ENCODE results near the gene ABHD5. TPM values are rescaled to one million over a fixed set of nuclear protein-coding genes. Genes with fewer than 3 reads are reported as not detected.

The ABHD5 gene
- total and polyA plus RNA-seq, 12 donors: 6.1 to 43.4 (median 21.9) TPM

GRCh38 chr3:43729707-43730414 lies 39.1 kb downstream of the ABHD5 start:
- WGBS, 4 donors: 86 to 100% (median 98%) methylated on average over 1 of the region's 1 CpG
- intact Hi-C loops (cut with DNase I): no loop called here

GRCh38 chr3:43732747-43733425 lies 42.1 kb downstream of the ABHD5 start:
- no peak for DNase-seq
- WGBS, 4 donors: 81 to 100% (median 86%) methylated on average over 4 to 6 of the region's 6 CpGs
- Histone ChIP-seq H3K4me3 (no peak overlapping the region), H3K4me1 (replicated peaks in 1 of 2) (peaks cover 5 to 14% of the 10 kb centered on the region in 2 donors), H3K9me3 (replicated peaks in 1 of 3) (no peaks in the 10 kb centered on the region), H3K36me3 (replicated peaks in 1 of 2) (no peaks in the 10 kb centered on the region), H3K27ac (peak overlapping the region in 4 of 5 donors; percentile 3 to 65 (median 30)), H3K27me3 (no peaks in the 10 kb centered on the region)
- intact Hi-C loops (cut with DNase I): no loop called here
- TF ChIP-seq CTCF (IDR thresholded peaks at IDR 0.05) (no peak), POLR2A (IDR thresholded peaks at IDR 0.05) (no peak)

More at GRCh38 chr3:43729707-43730414, 39.1 kb downstream of the ABHD5 start:
- Histone ChIP-seq H3K4me1 (replicated peaks in 1 of 2) (peaks cover 5 to 14% of the 10 kb centered on the region in 2 donors), H3K9me3 (replicated peaks in 1 of 3) (no peaks in the 10 kb centered on the region), H3K36me3 (replicated peaks in 1 of 2) (no peaks in the 10 kb centered on the region), H3K27ac (no peak overlapping the region), H3K27me3 (no peaks in the 10 kb centered on the region), H3K4me3 (no peak overlapping the region)
- DNase-seq: no peak
- TF ChIP-seq CTCF (IDR thresholded peaks at IDR 0.05) (no peak), POLR2A (IDR thresholded peaks at IDR 0.05) (no peak)

GRCh38 chr3:43733459-43734384 lies 43.0 kb downstream of the ABHD5 start:
- DNase-seq: peak; percentile 30 to 89 (median 80)
- TF ChIP-seq POLR2A (IDR thresholded peaks at IDR 0.05) (no peak), CTCF (IDR thresholded peaks at IDR 0.05) (peak in 1 of 6 experiments; percentile 13)
- Histone ChIP-seq H3K4me1 (replicated peaks in 1 of 2) (peaks cover 5 to 14% of the 10 kb centered on the region in 2 donors), H3K27me3 (no peaks in the 10 kb centered on the region), H3K36me3 (replicated peaks in 1 of 2) (no peaks in the 10 kb centered on the region), H3K4me3 (no peak overlapping the region), H3K27ac (peak overlapping the region in 4 of 5 donors; percentile 3 to 65 (median 30)), H3K9me3 (replicated peaks in 1 of 3) (no peaks in the 10 kb centered on the region)
- 43 to 53% (median 48%) methylated on average over 3 to 6 of the region's 6 CpGs for WGBS, 4 donors
- intact Hi-C loops (cut with DNase I): no loop called here

GRCh38 chr3:43734685-43735084 lies 43.9 kb downstream of the ABHD5 start:
- intact Hi-C loops (cut with DNase I): no loop called here
- H3K27ac ChIP-seq: no peak overlapping the region

More at GRCh38 chr3:43734685-43735084, 43.9 kb downstream of the ABHD5 start:
- Histone ChIP-seq H3K4me3 (no peak overlapping the region), H3K36me3 (replicated peaks in 1 of 2) (no peaks in the 10 kb centered on the region), H3K4me1 (replicated peaks in 1 of 2) (peaks cover 5 to 14% of the 10 kb centered on the region in 2 donors), H3K9me3 (replicated peaks in 1 of 3) (no peaks in the 10 kb centered on the region), H3K27me3 (no peaks in the 10 kb centered on the region)
- 84 to 98% (median 88%) methylated on average over 2 of the region's 2 CpGs for WGBS, 4 donors
- TF ChIP-seq CTCF (IDR thresholded peaks at IDR 0.05): no peak
- no peak for TF ChIP-seq POLR2A (IDR thresholded peaks at IDR 0.05)
- no peak for DNase-seq
